Neural progenitor cell (in vitro differentiated cells): Measurements from ENCODE around the gene SLCO3A1. TPM values are rescaled to one million over a fixed set of nuclear protein-coding genes. Genes with fewer than 3 reads are reported as not detected.

Experiments
- DNase-seq: peaks from one replicate; pipeline ENCODE4 v3.0.0-alpha.2; 2016; ENCODE audit warnings: low spot score
- H2AFZ ChIP-seq: fragments of 200-600 bp; sonication (generic); replicated peaks from 2 replicates; pipeline ENCODE4 v1.6.1; 2016; ENCODE audit warnings: antibody characterized with exemption
- H3F3A ChIP-seq: fragments of 200-600 bp; sonication (generic); 2 replicates; pipeline ENCODE4 v1.6.1; 2016; ENCODE audit warnings: antibody characterized with exemption, low read depth
- H3K27ac ChIP-seq: fragments of 200-600 bp; sonication (generic); 2 replicates; pipeline ENCODE4 v1.5.1; 2016; ENCODE audit warnings: mild to moderate bottlenecking
- H3K27me3 ChIP-seq: fragments of 200-600 bp; sonication (generic); 2 replicates; pipeline ENCODE4 v1.6.1; 2016; ENCODE audit warnings: mild to moderate bottlenecking, moderate library complexity
- H3K36me3 ChIP-seq: fragments of 200-600 bp; sonication (generic); 2 replicates; pipeline ENCODE4 v1.5.1; 2016
- H3K4me1 ChIP-seq: fragments of 200-600 bp; sonication (generic); 2 replicates; pipeline ENCODE4 v1.6.1; 2016; ENCODE audit warnings: mixed run types
- H3K4me2 ChIP-seq: fragments of 200-600 bp; sonication (generic); 2 replicates; pipeline ENCODE4 v1.6.1; 2016
- H3K4me3 ChIP-seq: fragments of 200-600 bp; sonication (generic); 2 replicates; pipeline ENCODE4 v1.5.1; 2016
- H3K79me2 ChIP-seq: fragments of 200-600 bp; sonication (generic); 2 replicates; pipeline ENCODE4 v1.6.1; 2016; ENCODE audit warnings: low read depth
- H3K9ac ChIP-seq: fragments of 200-600 bp; sonication (generic); 2 replicates; pipeline ENCODE4 v1.6.1; 2016
- H3K9me3 ChIP-seq: fragments of 200-600 bp; sonication (generic); 2 replicates; pipeline ENCODE4 v1.5.1; 2016; ENCODE audit warnings: low read depth
- H4K20me1 ChIP-seq: fragments of 200-600 bp; sonication (generic); 2 replicates; pipeline ENCODE4 v1.6.1; 2016; ENCODE audit warnings: low read depth
- H3K27ac Mint-ChIP-seq: 3 replicates; pipeline ENCODE4 v1.8.0; 2021; ENCODE audit warnings: mixed read lengths
- H3K27me3 Mint-ChIP-seq: 2 replicates; pipeline ENCODE4 v1.8.0; 2022; ENCODE audit warnings: low read depth, mild to moderate bottlenecking, inconsistent platforms, moderate library complexity, mixed read lengths; ENCODE audit not compliant: insufficient read depth
- H3K36me3 Mint-ChIP-seq: 3 replicates; pipeline ENCODE4 v1.8.0; 2021; ENCODE audit warnings: mixed read lengths
- H3K4me1 Mint-ChIP-seq: 3 replicates; pipeline ENCODE4 v1.8.0; 2021; ENCODE audit warnings: mixed read lengths
- H3K4me3 Mint-ChIP-seq: 3 replicates; pipeline ENCODE4 v1.8.0; 2021; ENCODE audit warnings: mild to moderate bottlenecking, moderate library complexity, mixed read lengths
- H3K9me3 Mint-ChIP-seq: 3 replicates; pipeline ENCODE4 v1.8.0; 2020; ENCODE audit warnings: mixed read lengths
- EZH2 ChIP-seq: fragments of 200-600 bp; sonication (generic); IDR thresholded peaks from 2 replicates; pipeline ENCODE4 v1.6.1; 2017; ENCODE audit warnings: antibody characterized with exemption, mild to moderate bottlenecking, moderate library complexity
- EZH2phosphoT487 ChIP-seq: fragments of 200-600 bp; sonication (generic); IDR thresholded peaks from 2 replicates; pipeline ENCODE4 v1.6.1; 2017; ENCODE audit warnings: antibody characterized with exemption
- total RNA-seq: library from RNA; depleted of rRNA; stranded (reverse); fragments of >200 nt; gene quantifications from 2 replicates; pipeline ENCODE4 v1.2.3, GENCODE V29; 2015; ENCODE audit warnings: low replicate concordance
- TF ChIP-seq, protein P1 (sequence below): fragments of 200-600 bp; sonication (generic); IDR thresholded peaks from 2 replicates; pipeline ENCODE4 v1.5.1; 2017; ENCODE audit warnings: antibody characterized with exemption, mild to moderate bottlenecking

Gene SLCO3A1
- total RNA-seq, 1 donor from 2014 or later, result 6.6 TPM

DNA sequence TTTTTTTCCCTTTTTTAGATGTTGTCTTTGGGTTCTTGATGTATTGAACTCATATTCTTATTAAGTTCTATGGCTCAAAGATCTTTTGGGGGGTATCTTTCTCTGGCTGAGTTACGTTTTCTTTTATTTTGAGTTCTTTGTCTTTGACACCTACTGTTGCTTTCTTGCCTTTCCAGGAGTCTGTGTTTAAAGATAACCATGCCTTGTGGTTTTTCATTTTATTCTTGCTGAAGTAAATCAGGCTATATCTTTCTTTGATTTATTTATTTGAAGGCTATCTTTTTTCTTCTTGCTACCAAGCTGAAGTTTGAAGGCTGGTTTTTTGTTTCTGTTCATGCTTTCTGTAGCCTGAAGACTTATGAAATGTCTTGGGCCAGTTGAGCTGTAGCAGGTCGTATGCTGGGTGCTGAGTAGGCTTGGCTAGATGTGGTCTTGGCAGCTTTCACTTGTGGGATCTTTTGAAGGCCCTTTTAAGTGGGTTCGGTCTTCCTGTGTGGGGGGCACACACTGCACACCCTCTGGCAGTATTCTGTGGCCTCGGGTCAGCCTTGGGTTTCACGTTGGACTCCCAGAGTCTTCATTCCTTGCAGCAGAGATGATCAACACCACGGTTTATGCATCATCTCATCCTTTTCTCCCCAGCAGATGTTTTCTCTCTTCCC lies 17.5 kb downstream of the SLCO3A1 start:
- Histone ChIP-seq H3K4me1 (peaks cover 5% of the 10 kb centered on the region), H3K27ac (no peak overlapping the region), H3K4me2 (no peak overlapping the region), H4K20me1 (no peaks in the 10 kb centered on the region), H2AFZ (no peak overlapping the region), H3K9me3 (no peaks in the 10 kb centered on the region), H3F3A (no peaks in the 10 kb centered on the region), H3K79me2 (no peaks in the 10 kb centered on the region), H3K36me3 (no peaks in the 10 kb centered on the region), H3K9ac (no peak overlapping the region), H3K4me3 (no peak overlapping the region), H3K27me3 (no peaks in the 10 kb centered on the region)
- H3K27ac Mint-ChIP-seq, result no peak overlapping the region
- peaks cover 5% of the 10 kb centered on the region for H3K36me3 Mint-ChIP-seq
- peaks cover 10% of the 10 kb centered on the region for H3K9me3 Mint-ChIP-seq
- H3K4me1 Mint-ChIP-seq, result peaks cover 12% of the 10 kb centered on the region
- no peak overlapping the region for H3K4me3 Mint-ChIP-seq
- TF ChIP-seq EZH2, result no peak
- TF ChIP-seq, protein P1, sequence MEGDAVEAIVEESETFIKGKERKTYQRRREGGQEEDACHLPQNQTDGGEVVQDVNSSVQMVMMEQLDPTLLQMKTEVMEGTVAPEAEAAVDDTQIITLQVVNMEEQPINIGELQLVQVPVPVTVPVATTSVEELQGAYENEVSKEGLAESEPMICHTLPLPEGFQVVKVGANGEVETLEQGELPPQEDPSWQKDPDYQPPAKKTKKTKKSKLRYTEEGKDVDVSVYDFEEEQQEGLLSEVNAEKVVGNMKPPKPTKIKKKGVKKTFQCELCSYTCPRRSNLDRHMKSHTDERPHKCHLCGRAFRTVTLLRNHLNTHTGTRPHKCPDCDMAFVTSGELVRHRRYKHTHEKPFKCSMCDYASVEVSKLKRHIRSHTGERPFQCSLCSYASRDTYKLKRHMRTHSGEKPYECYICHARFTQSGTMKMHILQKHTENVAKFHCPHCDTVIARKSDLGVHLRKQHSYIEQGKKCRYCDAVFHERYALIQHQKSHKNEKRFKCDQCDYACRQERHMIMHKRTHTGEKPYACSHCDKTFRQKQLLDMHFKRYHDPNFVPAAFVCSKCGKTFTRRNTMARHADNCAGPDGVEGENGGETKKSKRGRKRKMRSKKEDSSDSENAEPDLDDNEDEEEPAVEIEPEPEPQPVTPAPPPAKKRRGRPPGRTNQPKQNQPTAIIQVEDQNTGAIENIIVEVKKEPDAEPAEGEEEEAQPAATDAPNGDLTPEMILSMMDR, result no peak
- TF ChIP-seq EZH2phosphoT487, result no peak
- DNase-seq, result no peak
- H3K27me3 Mint-ChIP-seq, result no peaks in the 10 kb centered on the region

DNA sequence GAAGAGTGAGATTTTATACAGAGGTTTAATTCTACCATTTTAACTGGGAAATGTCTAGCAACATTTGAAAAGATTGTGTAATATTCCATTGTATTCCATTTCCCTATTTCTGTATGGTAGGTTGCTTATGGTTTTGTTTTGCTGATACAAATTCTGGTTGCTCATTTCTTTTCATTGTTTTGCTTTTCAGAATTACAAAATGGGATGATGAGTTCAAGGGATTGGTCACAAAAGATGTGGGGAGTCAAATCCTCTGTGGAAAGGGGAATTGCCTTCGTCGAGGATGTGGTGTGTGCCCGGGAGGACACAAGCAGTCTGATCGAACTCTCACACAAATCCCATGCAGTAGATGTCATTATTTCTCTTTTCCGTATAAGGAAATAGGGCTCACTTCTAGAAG lies 18.3 kb downstream of the SLCO3A1 start:
- H4K20me1 ChIP-seq, result no peaks in the 10 kb centered on the region
- H3K4me2 ChIP-seq, result no peak overlapping the region
- no peaks in the 10 kb centered on the region for H3K36me3 ChIP-seq
- no peaks in the 10 kb centered on the region for H3K79me2 ChIP-seq
- H3K27ac ChIP-seq, result no peak overlapping the region
- H3K36me3 Mint-ChIP-seq, result peaks cover 5% of the 10 kb centered on the region
- no peak overlapping the region for H3K27ac Mint-ChIP-seq
- no peak for TF ChIP-seq EZH2phosphoT487
- no peak for TF ChIP-seq EZH2
- TF ChIP-seq, protein P1, result no peak
- no peaks in the 10 kb centered on the region for H3K27me3 Mint-ChIP-seq
- H3K9me3 ChIP-seq, result no peaks in the 10 kb centered on the region
- no peak overlapping the region for H2AFZ ChIP-seq
- H3K27me3 ChIP-seq, result no peaks in the 10 kb centered on the region
- no peak overlapping the region for H3K4me3 Mint-ChIP-seq
- H3K4me1 Mint-ChIP-seq, result peaks cover 9% of the 10 kb centered on the region
- no peaks in the 10 kb centered on the region for H3F3A ChIP-seq
- H3K9ac ChIP-seq, result no peak overlapping the region
- no peak for DNase-seq
- H3K4me1 ChIP-seq, result peaks cover 5% of the 10 kb centered on the region
- peaks cover 10% of the 10 kb centered on the region for H3K9me3 Mint-ChIP-seq
- H3K4me3 ChIP-seq, result no peak overlapping the region

DNA sequence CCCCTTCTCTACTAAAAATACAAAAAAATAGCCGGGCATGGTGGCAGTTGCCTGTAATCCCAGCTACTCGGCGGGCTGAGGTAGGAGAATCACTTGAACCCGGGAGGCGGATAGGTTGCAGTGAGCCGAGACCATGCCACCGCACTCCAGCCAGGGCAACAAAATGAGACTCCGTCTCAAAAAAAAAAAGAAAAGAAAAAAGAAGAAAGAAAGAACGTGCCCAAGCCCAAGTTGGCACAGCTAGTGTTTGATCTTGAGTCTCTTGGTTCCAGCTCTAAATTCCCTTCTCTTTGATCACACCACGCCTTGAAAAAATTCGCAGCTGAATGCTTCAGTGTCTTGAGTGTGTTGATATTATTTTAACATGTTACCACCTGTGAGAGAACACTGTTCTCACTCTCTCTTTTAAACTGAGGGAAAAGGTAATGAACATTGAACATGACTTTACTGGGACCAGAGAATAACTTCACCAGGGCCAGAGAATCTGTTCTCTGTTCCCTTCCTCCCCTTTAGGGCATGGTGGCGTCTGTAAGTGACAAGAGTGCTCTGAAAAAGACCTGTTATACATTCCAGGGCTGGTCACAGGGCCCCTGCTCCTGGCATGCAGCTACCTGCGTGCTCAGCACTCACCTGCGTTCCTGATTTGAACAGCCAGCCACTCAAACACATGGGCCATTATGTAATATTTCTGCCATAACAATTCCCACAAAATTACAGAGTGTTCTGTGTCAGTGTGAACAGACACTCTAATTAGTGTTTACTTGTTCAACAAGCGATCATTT lies 19.0 kb downstream of the SLCO3A1 start:
- peaks cover 2% of the 10 kb centered on the region for H3K4me1 ChIP-seq
- TF ChIP-seq EZH2phosphoT487 (no peak), EZH2 (no peak)
- TF ChIP-seq, protein P1, result no peak
- no peak overlapping the region for H2AFZ ChIP-seq
- H3K9ac ChIP-seq, result no peak overlapping the region
- no peaks in the 10 kb centered on the region for H3K79me2 ChIP-seq
- no peaks in the 10 kb centered on the region for H3K27me3 ChIP-seq
- no peaks in the 10 kb centered on the region for H3K9me3 ChIP-seq
- H3K27ac ChIP-seq, result no peak overlapping the region
- peaks cover 10% of the 10 kb centered on the region for H3K9me3 Mint-ChIP-seq
- H3K27me3 Mint-ChIP-seq, result no peaks in the 10 kb centered on the region
- no peak overlapping the region for H3K4me2 ChIP-seq
- H3K4me3 Mint-ChIP-seq, result no peak overlapping the region
- no peaks in the 10 kb centered on the region for H3F3A ChIP-seq
- H4K20me1 ChIP-seq, result no peaks in the 10 kb centered on the region
- no peak overlapping the region for H3K4me3 ChIP-seq
- no peak overlapping the region for H3K27ac Mint-ChIP-seq
- H3K4me1 Mint-ChIP-seq, result peaks cover 8% of the 10 kb centered on the region
- no peak for DNase-seq
- no peaks in the 10 kb centered on the region for H3K36me3 ChIP-seq
- H3K36me3 Mint-ChIP-seq, result peaks cover 5% of the 10 kb centered on the region
